D721Med (cell line): Measurements from ENCODE around the gene AQP2.

ENCODE experiments used
- DNase-seq: peaks from one replicate; pipeline ENCODE4 v3.0.0; 2011; ENCODE audit warnings: low spot score; ENCODE audit not compliant: insufficient read length
- FAIRE-seq: peaks from 2 replicates; lab custom pipeline; 2011; peaks lifted over from hg19 to GRCh38; lab: Jason Lieb, UNC
- TF ChIP-seq, protein P1 (sequence below): IDR thresholded peaks from 2 replicates; pipeline ENCODE4 v1.5.1; 2012; ENCODE audit warnings: mild to moderate bottlenecking, control low read depth; ENCODE audit not compliant: insufficient read depth; ENCODE audit errors: missing control alignments

Gene AQP2

GRCh38 chr12:49945394-49946080 is 5.0 kb upstream of the AQP2 start:
- FAIRE-seq (peak; percentile 44), DNase-seq (peak; percentile 84)
- TF ChIP-seq, protein P1, sequence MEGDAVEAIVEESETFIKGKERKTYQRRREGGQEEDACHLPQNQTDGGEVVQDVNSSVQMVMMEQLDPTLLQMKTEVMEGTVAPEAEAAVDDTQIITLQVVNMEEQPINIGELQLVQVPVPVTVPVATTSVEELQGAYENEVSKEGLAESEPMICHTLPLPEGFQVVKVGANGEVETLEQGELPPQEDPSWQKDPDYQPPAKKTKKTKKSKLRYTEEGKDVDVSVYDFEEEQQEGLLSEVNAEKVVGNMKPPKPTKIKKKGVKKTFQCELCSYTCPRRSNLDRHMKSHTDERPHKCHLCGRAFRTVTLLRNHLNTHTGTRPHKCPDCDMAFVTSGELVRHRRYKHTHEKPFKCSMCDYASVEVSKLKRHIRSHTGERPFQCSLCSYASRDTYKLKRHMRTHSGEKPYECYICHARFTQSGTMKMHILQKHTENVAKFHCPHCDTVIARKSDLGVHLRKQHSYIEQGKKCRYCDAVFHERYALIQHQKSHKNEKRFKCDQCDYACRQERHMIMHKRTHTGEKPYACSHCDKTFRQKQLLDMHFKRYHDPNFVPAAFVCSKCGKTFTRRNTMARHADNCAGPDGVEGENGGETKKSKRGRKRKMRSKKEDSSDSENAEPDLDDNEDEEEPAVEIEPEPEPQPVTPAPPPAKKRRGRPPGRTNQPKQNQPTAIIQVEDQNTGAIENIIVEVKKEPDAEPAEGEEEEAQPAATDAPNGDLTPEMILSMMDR = peak; percentile 86

GRCh38 chr12:49946086-49946485 is 4.5 kb upstream of the AQP2 start:
- TF ChIP-seq, protein P1 = no peak
- DNase-seq (no peak), FAIRE-seq (no peak)

DNA sequence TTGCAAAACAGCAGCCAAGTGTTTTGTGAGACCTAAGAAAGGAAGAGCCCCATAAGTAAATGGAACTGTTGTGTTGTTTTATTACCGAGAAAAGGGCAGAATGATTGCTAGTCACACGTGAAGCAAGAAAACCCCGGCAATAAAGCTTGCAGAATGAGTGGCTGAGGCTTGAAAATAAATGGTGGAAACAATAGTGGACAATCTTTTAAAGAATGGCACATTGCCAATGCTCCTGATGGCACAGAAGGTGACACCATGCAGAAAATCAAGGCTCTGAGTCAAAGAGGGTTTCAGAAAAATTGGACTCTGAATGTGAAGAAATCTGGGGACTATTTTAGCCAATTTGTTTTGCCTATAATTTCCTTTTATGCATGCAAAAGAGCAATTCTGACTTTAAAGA is 4.0 kb upstream of the AQP2 start:
- no peak for FAIRE-seq
- DNase-seq = no peak
- TF ChIP-seq, protein P1 = no peak

DNA sequence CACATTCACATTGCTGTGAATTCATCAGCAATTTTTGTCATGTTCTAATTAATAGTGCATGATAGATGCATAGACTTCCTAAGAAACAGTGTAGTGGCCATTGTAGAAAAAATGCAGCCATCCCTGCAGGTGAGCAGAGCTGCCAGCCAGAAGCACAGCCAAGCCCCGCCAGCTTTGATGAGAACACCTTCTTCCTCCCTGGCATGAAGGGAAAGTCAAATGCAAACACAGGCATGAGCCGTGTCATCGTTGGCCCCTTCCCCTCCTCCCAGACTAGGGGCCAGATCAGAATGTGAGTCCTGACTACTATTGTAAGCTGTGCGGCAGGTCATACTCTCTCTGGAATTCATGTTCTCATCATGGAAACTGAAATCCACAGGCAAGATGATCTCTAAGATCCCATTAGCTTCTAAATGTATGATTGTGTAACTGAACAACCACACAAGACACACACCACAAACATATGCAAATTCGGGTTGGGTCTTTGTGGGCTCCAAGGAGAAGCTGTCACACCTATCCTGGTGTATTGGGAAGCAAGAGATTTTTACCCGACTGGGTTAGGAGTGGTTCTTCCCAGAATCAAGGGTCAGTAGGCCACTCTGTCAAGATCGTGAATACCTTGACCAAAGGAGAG is 2.8 kb upstream of the AQP2 start:
- no peak for DNase-seq
- no peak for FAIRE-seq
- TF ChIP-seq, protein P1 = no peak

DNA sequence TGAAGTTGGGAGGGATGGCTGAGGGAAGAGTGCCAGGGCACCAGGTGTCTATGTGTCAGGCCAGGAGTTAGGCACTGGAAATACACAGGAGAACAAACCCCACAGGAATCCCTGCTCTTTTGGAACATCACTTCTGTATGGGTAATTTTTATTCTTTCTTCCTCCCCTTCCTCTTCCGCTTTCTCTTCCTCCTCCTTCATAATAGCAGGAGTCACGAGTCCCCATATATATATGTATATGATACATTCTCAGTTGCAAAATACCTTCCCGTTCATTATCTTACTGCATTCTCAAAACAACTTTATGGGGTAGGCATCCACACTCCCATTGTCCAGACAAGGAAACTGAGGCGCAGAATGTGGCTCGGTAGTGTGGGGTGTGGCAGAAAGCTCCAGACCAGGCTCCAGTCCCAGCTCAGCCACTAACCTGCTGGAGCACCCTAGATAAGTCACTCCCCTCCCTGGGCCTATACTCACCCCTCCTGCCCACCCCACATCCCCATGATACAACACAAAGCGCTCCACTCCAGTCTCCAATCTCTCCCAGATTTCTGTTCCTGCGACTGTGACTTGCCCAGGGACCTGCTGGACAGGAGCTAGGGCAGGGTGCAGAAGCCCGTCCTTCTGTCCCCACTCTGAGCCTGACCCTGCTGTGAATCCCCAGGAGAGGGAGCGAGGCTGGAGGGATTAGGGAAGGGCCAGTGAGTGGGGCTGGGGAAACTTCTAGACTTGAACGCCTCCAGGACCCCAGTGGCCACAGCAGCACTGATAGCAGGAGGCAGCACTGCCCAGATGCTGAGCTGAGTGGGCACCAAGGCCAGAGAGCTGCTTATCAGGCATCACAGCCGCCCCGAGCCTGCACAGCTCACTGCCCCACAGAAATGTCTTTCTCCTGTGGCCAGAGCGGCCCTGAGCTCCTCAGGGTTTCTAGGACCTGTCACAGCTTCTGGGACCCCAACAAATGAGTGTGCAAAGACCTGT is 1.4 kb upstream of the AQP2 start:
- TF ChIP-seq, protein P1 = no peak
- FAIRE-seq (no peak), DNase-seq (no peak)

- TF ChIP-seq, protein P1 = no peak
- no peak for FAIRE-seq
- no peak for DNase-seq
Observed at GRCh38 chr12:49949866-49950265, 671 bp upstream of the AQP2 start.
